Osteocyte (in vitro differentiated cells): Measurements from ENCODE around the gene TRPM6. TPM values are rescaled to one million over a fixed set of nuclear protein-coding genes. Genes with fewer than 3 reads are reported as not detected.

ENCODE experiments used
- DNase-seq: peaks from one replicate; pipeline ENCODE4 v3.0.0; 2021; ENCODE audit warnings: mixed read lengths; ENCODE audit not compliant: unreplicated experiment; ENCODE audit errors: extremely low spot score
- H3K27ac Mint-ChIP-seq: one replicate; pipeline ENCODE4 v1.8.0; 2021; ENCODE audit warnings: mild to moderate bottlenecking, mixed read lengths; ENCODE audit not compliant: unreplicated experiment
- H3K27me3 Mint-ChIP-seq: one replicate; pipeline ENCODE4 v1.8.0; 2021; ENCODE audit warnings: mixed read lengths; ENCODE audit not compliant: unreplicated experiment
- H3K36me3 Mint-ChIP-seq: one replicate; pipeline ENCODE4 v1.8.0; 2021; ENCODE audit warnings: mixed read lengths; ENCODE audit not compliant: unreplicated experiment
- H3K4me1 Mint-ChIP-seq: one replicate; pipeline ENCODE4 v1.8.0; 2021; ENCODE audit warnings: mixed read lengths; ENCODE audit not compliant: unreplicated experiment
- H3K4me3 Mint-ChIP-seq: one replicate; pipeline ENCODE4 v1.8.0; 2021; ENCODE audit warnings: mild to moderate bottlenecking, moderate library complexity, mixed read lengths; ENCODE audit not compliant: unreplicated experiment
- H3K9me3 Mint-ChIP-seq: one replicate; pipeline ENCODE4 v1.8.0; 2021; ENCODE audit warnings: mixed read lengths; ENCODE audit not compliant: unreplicated experiment
- CTCF ChIP-seq: fragments of 200-600 bp; sonication (generic); IDR thresholded peaks from 2 replicates; pipeline ENCODE4 v1.5.0; 2021; ENCODE audit warnings: antibody characterized with exemption, mild to moderate bottlenecking, moderate library complexity
- total RNA-seq: library from RNA; stranded (reverse); gene quantifications from 2 replicates; pipeline ENCODE4 v1.2.1, GENCODE V29; 2021

TRPM6 gene
- total RNA-seq, 1 donor from 2014 or later = not detected

DNA sequence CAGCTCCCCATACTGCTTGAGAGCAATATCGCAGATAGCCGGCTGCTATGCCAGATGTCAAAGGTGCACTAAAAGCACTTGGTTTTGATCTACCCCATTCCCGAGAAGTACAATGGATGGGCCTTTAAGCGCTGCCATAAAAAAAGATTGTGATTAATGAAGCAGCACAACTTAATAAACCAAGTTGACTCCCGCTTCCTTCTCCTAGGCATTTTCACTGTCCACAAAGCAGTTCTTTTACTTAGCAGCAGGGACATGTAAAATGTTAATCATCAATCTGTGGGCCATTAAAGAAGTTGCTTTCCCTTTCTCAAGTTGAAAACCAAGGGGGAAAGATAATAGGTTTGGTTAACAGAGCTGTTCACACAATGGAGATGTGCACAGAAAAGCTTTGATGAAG is 176.4 kb downstream of the TRPM6 start:
- Mint-ChIP-seq H3K36me3 (no peaks in the 10 kb centered on the region), H3K9me3 (no peaks in the 10 kb centered on the region)

GRCh38 chr9:74697535-74697934 is 190.2 kb downstream of the TRPM6 start:
- H3K27ac Mint-ChIP-seq = no peak overlapping the region
- H3K4me1 Mint-ChIP-seq = no peaks in the 10 kb centered on the region
- no peak for DNase-seq
- H3K4me3 Mint-ChIP-seq = no peak overlapping the region
- H3K27me3 Mint-ChIP-seq = no peaks in the 10 kb centered on the region
- no peak for TF ChIP-seq CTCF
- H3K36me3 Mint-ChIP-seq = no peaks in the 10 kb centered on the region
- no peaks in the 10 kb centered on the region for H3K9me3 Mint-ChIP-seq

More for the DNA sequence above, 176.4 kb downstream of the TRPM6 start:
- no peaks in the 10 kb centered on the region for H3K4me1 Mint-ChIP-seq
- H3K4me3 Mint-ChIP-seq = no peak overlapping the region
- H3K27me3 Mint-ChIP-seq = no peaks in the 10 kb centered on the region
- H3K27ac Mint-ChIP-seq = no peak overlapping the region
- no peak for DNase-seq
- no peak for TF ChIP-seq CTCF

- Mint-ChIP-seq H3K4me3 (no peak overlapping the region), H3K27ac (no peak overlapping the region), H3K9me3 (no peaks in the 10 kb centered on the region), H3K4me1 (no peaks in the 10 kb centered on the region), H3K36me3 (no peaks in the 10 kb centered on the region), H3K27me3 (no peaks in the 10 kb centered on the region)
- DNase-seq = no peak
- TF ChIP-seq CTCF = no peak
Measured at GRCh38 chr9:74696520-74696919, 191.2 kb downstream of the TRPM6 start.

DNA sequence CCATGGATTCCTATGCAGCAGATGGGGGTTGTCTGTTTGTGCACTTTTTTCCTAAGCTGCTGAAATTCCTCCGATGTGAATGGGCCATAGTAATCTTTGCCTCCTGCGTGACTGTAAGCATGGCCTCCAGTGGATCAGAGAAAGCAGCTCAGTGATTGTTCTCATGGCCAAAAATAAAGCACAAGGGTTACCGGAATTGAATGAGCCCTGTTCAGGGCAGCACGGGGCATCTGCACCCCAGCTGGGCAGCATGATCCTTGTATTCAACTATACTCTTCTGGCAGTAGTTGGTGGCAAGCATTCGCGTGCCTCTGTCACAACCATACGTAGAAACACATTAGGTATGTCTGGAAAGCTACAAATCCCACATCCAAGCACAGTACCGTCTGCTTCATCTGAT is 196.7 kb downstream of the TRPM6 start:
- TF ChIP-seq CTCF = no peak
- no peak overlapping the region for H3K4me3 Mint-ChIP-seq
- no peak for DNase-seq
- H3K27ac Mint-ChIP-seq = no peak overlapping the region
- no peaks in the 10 kb centered on the region for H3K4me1 Mint-ChIP-seq
- H3K9me3 Mint-ChIP-seq = no peaks in the 10 kb centered on the region
- peaks cover 2% of the 10 kb centered on the region for H3K27me3 Mint-ChIP-seq
- no peaks in the 10 kb centered on the region for H3K36me3 Mint-ChIP-seq

DNA sequence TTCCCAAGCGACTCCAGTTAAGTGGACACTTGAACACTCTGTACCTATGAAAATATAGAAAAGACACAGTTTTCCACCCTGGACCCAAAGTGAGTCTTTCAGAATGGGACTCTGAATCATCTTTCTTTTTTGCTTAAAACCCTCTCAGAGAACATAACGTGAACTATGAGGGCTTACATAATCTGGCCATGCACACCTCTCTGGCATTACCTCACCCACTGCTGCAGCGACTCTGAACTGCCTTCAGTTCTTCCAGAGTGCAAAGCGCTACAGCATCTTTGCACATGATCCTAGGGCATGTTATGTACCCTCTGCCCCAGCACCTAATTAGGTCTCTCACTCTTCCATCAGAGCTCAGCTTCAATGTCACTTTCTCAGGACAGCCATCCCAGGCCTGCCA is 204.4 kb downstream of the TRPM6 start:
- Mint-ChIP-seq H3K36me3 (no peaks in the 10 kb centered on the region), H3K4me1 (no peaks in the 10 kb centered on the region), H3K27ac (no peak overlapping the region), H3K9me3 (no peaks in the 10 kb centered on the region), H3K4me3 (no peak overlapping the region), H3K27me3 (peaks cover 5% of the 10 kb centered on the region)
- no peak for TF ChIP-seq CTCF
- no peak for DNase-seq
